ENCODE data around the gene ASTN2.

DNA sequence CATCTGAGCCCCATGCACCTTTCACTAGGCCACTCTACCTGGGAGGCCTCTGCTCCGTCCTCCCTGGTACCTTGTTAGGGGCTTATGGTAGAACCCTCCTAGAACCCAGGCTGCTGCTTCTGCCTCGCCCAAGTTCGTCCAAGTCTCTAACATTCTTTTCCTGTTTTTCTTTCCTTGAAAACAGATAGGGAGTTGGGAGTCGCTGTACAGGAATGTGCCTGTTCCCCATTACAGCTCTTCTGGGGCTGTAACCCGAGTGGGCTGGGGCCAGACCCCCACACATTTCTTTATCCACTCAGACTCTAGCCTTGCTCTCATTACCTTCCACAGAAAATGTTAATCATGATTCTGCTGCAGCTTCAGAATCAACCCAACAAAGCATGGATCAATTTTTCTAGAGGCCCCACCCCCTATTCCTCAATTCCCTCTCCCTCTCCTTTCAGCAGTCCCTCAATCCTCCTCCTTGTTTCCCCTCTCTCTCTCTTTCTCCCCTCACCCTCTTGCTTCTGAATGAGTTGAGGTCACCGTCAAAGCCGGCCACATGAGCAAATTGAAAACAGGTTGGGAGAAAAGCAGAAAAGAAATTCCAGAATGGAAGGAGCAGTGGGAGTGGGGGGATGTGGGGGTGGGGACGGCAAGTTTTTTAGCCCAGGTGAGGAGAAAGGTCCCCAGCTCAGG, 921.5 kb downstream of the ASTN2 start:
- TF ChIP-seq, protein P1, sequence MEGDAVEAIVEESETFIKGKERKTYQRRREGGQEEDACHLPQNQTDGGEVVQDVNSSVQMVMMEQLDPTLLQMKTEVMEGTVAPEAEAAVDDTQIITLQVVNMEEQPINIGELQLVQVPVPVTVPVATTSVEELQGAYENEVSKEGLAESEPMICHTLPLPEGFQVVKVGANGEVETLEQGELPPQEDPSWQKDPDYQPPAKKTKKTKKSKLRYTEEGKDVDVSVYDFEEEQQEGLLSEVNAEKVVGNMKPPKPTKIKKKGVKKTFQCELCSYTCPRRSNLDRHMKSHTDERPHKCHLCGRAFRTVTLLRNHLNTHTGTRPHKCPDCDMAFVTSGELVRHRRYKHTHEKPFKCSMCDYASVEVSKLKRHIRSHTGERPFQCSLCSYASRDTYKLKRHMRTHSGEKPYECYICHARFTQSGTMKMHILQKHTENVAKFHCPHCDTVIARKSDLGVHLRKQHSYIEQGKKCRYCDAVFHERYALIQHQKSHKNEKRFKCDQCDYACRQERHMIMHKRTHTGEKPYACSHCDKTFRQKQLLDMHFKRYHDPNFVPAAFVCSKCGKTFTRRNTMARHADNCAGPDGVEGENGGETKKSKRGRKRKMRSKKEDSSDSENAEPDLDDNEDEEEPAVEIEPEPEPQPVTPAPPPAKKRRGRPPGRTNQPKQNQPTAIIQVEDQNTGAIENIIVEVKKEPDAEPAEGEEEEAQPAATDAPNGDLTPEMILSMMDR (IDR thresholded peaks at IDR 0.05; ENCODE audit: low read depth, low read length, missing input control): no peak
- TF ChIP-seq, protein P2, sequence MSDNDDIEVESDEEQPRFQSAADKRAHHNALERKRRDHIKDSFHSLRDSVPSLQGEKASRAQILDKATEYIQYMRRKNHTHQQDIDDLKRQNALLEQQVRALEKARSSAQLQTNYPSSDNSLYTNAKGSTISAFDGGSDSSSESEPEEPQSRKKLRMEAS (IDR thresholded peaks at IDR 0.05): no peak
- TF ChIP-seq, protein P3, sequence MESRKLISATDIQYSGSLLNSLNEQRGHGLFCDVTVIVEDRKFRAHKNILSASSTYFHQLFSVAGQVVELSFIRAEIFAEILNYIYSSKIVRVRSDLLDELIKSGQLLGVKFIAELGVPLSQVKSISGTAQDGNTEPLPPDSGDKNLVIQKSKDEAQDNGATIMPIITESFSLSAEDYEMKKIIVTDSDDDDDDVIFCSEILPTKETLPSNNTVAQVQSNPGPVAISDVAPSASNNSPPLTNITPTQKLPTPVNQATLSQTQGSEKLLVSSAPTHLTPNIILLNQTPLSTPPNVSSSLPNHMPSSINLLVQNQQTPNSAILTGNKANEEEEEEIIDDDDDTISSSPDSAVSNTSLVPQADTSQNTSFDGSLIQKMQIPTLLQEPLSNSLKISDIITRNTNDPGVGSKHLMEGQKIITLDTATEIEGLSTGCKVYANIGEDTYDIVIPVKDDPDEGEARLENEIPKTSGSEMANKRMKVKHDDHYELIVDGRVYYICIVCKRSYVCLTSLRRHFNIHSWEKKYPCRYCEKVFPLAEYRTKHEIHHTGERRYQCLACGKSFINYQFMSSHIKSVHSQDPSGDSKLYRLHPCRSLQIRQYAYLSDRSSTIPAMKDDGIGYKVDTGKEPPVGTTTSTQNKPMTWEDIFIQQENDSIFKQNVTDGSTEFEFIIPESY (IDR thresholded peaks at IDR 0.05): no peak
- no peak for TF ChIP-seq HNF4G (IDR thresholded peaks at IDR 0.05)
- no peak for TF ChIP-seq GABPA (IDR thresholded peaks at IDR 0.05 in 1 of 2, conservative IDR thresholded peaks at IDR 0.05 in 1 of 2)
- no peak for TF ChIP-seq TAF1 (conservative IDR thresholded peaks at IDR 0.05)
- no peak for TF ChIP-seq EGR1 (IDR thresholded peaks at IDR 0.05; ENCODE audit: low read depth in 2 of 2)
- no peak for TF ChIP-seq YY1 (IDR thresholded peaks at IDR 0.05)

All from liver (tissue), 3 donors.